GM19351 (cell line): ENCODE data around the gene PLXNA4.

Experiments used
- ATAC-seq: cut with Tn5 transposase; IDR thresholded peaks from one replicate; pipeline ENCODE4 v1.9.1; 2021; ENCODE audit warnings: mild to moderate bottlenecking, moderate library complexity; ENCODE audit not compliant: unreplicated experiment

Gene PLXNA4

GRCh38 chr7:132250480-132251326, 325.6 kb downstream of the PLXNA4 start:
- ATAC-seq: no peak

- no peak for ATAC-seq
Observed at GRCh38 chr7:132249256-132249971, 326.9 kb downstream of the PLXNA4 start.

GRCh38 chr7:132248841-132249240, 327.4 kb downstream of the PLXNA4 start:
- no peak for ATAC-seq

DNA sequence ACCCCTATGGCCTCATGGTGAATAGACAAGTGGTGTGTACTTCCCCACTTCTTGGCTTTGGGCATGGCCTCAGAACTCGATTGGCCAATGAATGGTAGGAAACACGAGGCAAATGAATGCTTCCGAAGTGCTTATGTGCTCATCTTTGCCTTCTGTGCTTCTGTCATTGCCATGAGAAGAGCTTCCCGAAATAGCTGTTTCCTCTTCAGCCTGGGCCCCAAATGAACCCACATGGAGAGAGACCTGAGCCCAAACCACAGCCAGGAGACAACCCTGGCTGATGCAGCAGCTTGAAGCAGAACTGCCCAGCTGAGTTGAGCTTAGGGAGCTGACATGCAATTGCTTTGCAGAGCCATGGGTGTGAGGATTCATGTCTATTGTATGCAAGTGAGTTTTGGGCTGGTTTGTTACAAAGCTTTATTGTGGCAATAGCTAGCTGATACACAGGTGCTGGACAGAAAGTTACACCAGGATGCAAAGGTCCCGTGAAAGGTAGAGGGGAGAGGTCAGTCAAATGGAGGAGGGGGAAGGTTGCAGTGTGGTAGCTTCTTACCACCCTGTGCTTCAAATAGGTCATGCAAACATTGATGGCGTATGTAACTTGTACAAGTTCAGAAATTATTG, 328.2 kb downstream of the PLXNA4 start:
- no peak for ATAC-seq

DNA sequence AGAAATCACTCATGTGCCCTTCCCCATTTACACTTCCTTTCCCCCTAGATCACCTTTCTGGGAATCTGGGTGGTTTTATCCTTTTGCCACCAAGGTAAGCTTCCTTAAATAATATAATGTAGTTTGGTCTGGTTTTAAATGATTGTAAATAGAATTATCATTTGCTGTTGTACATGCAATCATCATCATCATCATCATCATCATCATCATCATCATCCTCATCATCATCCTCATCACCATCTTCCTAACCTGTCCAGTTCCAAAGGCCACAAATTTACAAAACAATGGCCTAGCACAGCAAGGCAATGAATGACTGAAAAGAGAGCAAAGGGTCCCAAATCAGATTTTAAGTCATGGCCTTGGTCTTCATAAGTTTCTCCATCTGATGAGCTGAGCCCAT, 329.7 kb downstream of the PLXNA4 start:
- no peak for ATAC-seq

DNA sequence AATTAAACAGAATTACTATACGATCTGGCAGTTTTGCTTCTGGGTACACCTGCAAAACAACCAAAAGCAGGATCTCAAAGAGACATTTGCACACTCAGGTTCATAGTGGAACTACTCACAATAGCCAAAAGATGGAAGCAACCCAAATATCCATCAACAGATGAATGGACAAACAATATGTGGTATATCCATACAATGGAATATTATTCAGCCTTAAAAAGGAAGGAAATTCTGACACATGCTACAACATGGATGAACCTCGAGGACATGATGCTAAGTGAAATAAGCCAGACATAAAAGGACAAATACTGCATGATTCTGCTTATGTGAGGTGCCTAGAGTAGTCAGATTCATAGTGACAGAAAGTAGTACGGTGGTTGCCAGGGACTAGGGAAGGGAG, 330.7 kb downstream of the PLXNA4 start:
- ATAC-seq: no peak

- no peak for ATAC-seq
Observed at GRCh38 chr7:132244903-132245480, 331.3 kb downstream of the PLXNA4 start.

DNA sequence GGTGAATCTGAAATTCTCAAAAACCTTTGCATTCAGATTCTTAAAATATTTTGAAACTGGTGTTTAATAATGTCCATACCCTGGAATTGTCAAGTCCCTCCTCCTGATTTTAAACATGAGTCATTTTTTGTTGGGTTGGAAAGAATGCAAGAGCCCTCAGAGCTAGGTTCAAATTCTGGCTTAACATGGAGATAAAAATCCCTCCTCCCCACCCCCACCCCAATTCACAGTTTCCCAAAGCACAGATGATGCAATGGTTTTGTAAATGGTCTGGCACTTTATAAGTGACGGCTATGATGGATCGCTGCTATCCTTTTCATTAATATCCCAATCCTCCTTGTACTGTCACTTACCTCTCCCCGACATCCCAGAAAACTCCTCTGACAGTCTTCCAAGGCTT, 332.8 kb downstream of the PLXNA4 start:
- ATAC-seq: no peak

GRCh38 chr7:132243051-132243450, 333.2 kb downstream of the PLXNA4 start:
- no peak for ATAC-seq

- no peak for ATAC-seq
Observed at GRCh38 chr7:132242192-132242812, 334.0 kb downstream of the PLXNA4 start.

- no peak for ATAC-seq
Observed at GRCh38 chr7:132240821-132241422, 335.3 kb downstream of the PLXNA4 start.

GRCh38 chr7:132240262-132240661, 336.0 kb downstream of the PLXNA4 start:
- no peak for ATAC-seq

GRCh38 chr7:132239422-132239994, 336.8 kb downstream of the PLXNA4 start:
- no peak for ATAC-seq

DNA sequence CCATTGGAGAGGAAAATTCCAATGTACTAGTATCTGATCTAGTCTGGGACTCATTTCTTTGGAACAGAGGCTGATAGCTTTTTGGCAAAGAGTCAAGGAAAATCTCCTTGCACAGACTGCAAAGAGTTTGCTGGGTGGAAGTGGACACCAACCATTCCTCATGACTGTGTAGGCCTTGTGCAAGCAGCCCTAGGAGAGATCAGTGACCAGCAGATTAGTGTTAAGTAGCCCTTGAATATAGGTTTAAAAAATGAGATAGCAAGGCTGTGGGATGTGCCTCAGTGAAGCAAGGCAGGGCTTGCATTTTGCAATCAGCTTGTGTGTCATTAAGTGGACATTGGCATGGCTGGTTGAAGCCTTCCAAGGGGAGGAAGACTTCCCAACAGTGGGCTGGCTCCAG, 341.6 kb downstream of the PLXNA4 start:
- no peak for ATAC-seq

GRCh38 chr7:132232406-132232805, 343.9 kb downstream of the PLXNA4 start:
- no peak for ATAC-seq

DNA sequence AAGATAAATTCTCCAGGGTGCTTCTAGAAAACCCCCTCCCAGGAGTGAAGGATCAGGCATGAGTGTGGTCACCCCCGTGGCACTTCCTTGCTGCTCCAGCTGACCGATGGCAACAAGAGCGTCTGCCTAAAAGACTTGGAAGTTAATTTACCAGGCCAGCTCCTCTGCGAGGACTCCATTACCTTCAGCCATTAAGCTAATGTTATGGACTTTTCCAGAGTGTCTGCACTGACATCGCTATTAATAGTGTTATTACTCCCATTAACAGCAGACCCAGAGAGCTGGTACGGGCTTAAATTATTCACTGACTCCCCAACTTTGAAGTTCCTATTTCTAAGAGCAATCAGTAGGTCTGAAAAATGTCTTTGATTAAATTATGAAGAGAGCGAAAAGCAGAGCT, 345.8 kb downstream of the PLXNA4 start:
- ATAC-seq: no peak

DNA sequence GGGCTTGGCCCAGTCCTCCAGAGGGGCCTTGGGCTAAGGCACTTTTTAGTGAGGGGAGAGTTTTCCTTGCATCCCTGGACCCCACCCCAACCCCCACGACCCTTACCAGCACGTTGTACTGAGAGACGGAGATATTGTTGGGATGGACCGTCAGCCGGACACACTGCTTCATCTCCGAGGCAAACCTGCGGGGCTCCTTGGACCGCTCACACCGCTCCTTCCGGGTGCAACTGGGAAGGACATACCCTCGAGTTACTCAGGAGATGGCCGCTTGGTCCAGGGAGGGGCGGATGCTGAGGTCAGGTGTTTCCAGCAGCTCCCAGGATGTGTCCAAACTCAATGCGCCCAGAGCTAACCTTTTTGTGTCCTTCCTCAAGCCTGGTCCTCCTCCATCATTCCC, 348.0 kb downstream of the PLXNA4 start:
- no peak for ATAC-seq

GRCh38 chr7:132226957-132227290, 349.3 kb downstream of the PLXNA4 start:
- ATAC-seq: no peak

DNA sequence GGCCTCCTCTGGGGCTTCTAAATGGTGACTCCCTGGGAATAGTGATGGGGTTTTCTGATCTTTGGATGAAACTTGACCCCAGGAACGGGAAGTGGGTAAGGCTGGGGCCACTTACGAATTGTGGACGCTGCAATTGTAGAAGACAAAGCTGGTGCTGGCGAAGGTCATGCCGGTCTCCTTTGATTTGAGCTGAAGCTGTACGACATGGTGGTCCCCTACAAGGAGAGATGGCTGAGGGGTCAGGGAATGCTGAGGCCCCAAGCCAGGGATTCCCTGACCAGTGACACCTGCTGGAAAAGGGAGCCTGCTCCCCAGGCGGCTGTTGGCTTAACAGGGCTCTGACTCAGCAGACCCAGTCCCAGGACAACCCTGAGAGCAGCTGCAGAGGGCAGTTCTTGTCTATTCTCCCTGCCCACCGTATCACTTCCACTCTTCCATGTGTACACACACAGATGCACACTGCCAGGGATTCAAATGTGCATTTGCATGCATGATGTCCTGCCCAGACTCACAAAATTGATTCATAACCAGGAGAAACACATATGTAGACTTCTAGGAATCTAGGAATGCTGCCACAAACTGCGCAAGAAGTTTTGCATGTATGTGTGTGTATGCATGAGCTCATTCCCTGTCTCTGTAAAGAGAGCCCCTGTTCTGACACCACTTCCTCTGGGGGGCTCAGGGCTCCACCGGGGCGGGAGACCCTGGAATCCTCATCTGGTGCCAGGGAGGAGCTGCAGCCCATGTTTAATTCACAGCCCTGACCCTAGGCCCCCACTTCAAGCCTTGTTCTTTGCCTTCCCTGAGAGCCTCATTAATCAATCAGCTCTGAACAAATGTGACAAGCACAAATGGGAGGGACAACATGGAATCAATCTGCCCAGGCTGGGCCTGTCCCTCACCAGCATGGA, 350.0 kb downstream of the PLXNA4 start:
- no peak for ATAC-seq
